Measurements from ENCODE around the gene CD164L2.
A peak's percentile ranks its signal among the peaks of the same experiment; 100 is the strongest.

Gene CD164L2

GRCh38 chr1:27363766-27364695 is 19.1 kb downstream of the CD164L2 start:
- no peak for DNase-seq (ENCODE audit: low read depth)

GRCh38 chr1:27361553-27361952 is 21.6 kb downstream of the CD164L2 start:
- DNase-seq (ENCODE audit: low read depth): no peak

GRCh38 chr1:27361044-27361402 is 22.1 kb downstream of the CD164L2 start:
- DNase-seq (ENCODE audit: low read depth): no peak

- DNase-seq (ENCODE audit: low read depth): no peak
Observed at GRCh38 chr1:27360159-27361043, 22.7 kb downstream of the CD164L2 start.

DNA sequence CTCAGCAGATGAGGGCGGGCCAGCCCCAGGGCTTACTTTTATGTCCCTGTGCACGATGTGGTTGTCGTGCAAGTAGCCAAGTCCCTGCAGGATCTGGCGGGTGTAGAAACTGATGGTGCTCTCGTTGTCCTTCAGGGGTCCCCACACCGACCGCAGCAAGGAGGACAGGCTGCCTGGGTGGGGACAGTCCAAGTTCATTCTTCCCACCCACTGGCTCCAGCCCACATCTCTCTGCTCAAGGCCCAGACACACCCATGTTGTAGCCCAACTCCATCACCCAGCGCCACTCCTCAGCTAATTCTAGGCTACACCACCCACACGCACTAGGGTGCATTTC is 23.3 kb downstream of the CD164L2 start:
- no peak for DNase-seq (ENCODE audit: low read depth)

GRCh38 chr1:27358928-27359313 is 24.2 kb downstream of the CD164L2 start:
- DNase-seq (ENCODE audit: low read depth): no peak

DNA sequence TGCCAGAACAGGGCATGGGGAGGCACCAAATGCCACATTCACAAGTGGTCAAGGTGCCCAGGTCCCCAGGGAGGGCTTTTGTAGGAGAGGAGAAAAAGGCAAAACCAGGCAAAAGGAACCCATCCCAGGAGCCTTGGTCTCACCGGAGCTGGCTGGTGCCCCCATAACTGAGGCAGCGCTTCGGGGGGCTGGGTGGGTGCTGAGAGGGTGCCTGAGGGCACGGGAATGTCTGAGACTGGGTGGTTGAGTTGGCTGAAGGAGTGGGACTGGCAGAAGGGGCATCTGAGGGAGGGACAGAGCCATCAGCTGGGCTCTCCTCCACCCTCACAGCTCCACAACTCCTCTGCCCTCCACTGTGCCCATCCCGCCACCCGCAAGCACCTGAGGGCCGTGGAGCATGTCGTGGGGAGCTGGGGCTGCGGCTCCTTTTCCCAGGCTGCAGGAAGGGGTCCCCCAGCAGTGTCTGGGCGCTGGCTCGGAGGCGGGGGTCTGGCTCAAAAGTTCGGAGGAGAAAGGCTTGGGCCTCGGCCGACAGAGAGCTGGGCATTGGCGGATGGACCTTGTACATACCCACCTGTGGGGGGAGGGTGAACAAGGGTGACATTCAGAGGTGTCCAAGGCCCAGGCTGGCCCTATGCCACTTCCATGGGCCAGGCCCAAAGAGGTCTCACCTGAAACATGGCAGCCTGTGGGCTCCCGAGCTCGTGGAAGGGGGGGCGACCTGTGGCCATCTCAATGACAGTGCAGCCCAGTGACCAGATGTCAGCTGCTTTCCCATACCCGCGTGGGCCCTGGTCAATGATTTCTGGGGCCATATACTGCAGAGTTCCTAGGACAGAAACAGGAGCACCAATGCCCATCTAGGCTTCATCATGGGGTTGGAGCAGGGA is 24.9 kb downstream of the CD164L2 start:
- no peak for DNase-seq (ENCODE audit: low read depth)

- peak; percentile 72 for DNase-seq (ENCODE audit: low read depth)
Observed at GRCh38 chr1:27357281-27358037, 25.7 kb downstream of the CD164L2 start.

DNA sequence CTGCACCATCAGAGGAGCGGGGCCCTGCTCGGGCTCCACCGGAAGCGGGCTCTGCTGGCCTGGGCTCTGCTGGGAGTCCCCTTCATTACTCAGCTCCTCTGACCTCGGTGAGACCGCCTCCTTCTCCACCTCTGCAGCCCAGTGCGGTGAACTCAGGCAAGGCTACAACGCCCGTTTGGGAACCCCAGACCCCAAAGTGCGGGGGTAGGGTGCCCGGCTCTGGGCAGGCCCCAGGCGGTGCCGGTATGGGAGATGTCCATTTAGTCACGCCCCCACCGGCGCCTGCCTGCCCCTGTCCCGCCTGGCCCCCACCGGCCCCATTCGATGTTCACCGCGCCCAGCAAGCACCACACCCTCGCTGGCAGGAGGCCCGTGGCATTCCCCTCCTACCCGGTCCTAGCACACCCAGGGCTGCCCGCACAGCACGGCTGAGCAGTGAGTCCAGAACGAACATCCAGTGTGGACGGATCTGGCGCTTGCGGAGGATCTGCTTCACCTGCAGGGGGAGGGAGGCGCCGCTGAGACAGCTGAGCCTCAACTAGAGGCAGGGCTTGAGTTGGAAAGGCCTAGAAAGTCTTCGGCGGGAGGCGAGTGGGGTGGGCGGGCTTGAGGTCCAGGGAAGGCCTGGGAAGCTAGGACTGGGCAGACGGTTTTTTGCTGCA is 26.4 kb downstream of the CD164L2 start:
- DNase-seq (ENCODE audit: low read depth): no peak

GRCh38 chr1:27356277-27356618 is 26.9 kb downstream of the CD164L2 start:
- DNase-seq (ENCODE audit: low read depth): no peak

DNA sequence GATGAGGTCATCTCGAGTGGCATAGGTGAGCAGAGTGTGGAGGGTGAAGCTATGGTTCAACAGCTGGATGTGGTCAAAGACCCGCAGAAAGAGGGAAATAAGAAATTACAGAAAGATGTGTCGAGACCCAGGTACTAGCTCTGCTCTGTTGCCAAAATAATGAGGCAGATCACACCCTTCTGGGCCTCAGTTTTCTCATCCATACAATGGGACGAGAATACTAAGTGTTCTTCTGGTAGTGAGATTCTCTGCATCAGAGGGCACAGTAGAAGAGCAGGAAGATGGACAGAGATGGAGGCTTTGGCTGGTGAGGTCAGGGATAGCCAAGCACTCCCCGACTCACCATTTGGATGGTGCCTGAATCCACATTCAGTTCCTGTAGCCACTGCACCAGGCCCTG is 27.4 kb downstream of the CD164L2 start:
- no peak for DNase-seq (ENCODE audit: low read depth)

GRCh38 chr1:27353629-27354028 is 29.5 kb downstream of the CD164L2 start:
- no peak for DNase-seq (ENCODE audit: low read depth)

GRCh38 chr1:27353166-27353565 is 30.0 kb downstream of the CD164L2 start:
- no peak for DNase-seq (ENCODE audit: low read depth)

DNA sequence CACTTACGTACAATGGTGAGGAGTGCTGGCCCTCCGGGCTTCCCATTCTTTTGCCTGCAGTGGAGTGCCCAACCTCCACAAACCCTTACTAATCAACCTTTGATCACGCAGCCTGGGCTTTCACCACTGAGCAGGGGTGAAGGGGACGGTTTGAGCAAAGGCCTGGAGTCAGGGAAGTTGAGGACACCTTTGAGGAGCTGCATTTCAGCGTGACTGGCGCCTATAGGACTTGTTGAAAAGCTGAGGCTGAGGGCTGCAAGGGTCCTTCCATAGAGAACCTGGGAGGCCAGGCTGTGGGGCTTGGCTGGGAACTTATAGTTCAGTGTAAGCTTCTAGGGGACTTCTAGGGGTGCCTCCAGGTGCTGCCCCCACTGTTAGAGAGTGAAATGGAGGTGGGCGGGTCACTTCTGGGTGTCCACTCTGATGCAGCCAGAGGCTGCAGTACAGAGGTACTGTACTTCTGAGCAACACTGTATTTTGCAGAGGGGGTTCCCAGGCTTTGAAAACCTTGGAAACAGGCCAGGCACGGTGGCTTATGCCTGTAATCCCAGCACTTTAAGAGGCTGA is 31.5 kb downstream of the CD164L2 start:
- DNase-seq (ENCODE audit: low read depth): no peak

GRCh38 chr1:27350663-27351540 is 32.2 kb downstream of the CD164L2 start:
- DNase-seq (ENCODE audit: low read depth): no peak

DNA sequence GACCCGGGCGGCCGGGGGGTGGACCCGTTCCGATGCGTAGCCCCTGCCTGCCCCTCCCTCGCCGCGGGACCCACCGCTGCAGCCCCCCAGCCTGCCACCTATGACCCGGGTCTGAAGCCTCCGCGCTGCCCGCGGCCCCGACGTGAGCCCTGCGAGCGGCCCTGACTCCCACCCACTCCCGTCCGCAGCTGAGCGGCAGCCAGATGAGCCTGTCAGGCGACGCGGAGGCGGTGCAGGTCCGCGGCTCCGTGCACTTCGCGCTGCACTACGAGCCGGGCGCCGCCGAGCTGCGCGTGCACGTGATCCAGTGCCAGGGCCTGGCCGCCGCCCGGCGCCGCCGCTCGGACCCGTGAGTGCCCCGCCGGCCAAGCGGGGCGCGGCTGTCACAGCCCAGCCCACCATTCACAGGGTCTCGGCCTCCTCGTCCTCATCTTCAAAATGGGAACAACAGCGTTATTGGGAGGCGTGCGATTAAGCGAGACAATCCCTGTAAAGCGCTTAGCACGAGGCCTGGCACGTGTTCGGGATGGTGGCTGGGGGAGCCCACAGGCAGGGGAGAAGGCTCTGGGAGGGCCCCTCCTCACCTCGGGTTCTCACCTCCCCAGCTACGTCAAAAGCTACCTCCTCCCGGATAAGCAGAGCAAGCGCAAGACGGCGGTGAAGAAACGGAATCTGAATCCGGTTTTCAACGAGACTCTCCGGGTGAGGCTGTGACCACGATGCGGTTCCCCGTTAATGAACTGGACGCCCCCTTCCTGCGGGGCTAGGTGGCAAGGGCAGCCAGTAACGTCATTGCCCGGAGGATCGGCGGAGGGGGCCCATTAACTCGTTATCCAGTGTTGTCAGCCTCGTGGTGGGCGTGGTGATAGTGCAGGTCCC is 33.1 kb downstream of the CD164L2 start:
- no peak for DNase-seq (ENCODE audit: low read depth)

GRCh38 chr1:27348861-27349783 is 34.0 kb downstream of the CD164L2 start:
- no peak for DNase-seq (ENCODE audit: low read depth)

Measured in stimulated activated CD4-positive, alpha-beta T cell treated with anti-CD3 and anti-CD28 coated beads, Interleukin-2, amount 100 ng/mL, for 4 hours (primary cell).